Upper lobe of left lung (tissue), 6 donors: ENCODE data around the gene MORN1. TPM values are rescaled to one million over a fixed set of nuclear protein-coding genes. Genes with fewer than 3 reads are reported as not detected.

Source experiments
- ATAC-seq, 2 donors: fragments of 200-7000 bp; cut with Tn5 transposase; one replicate each; pipeline ENCODE4 v1.9.1; 2022; ENCODE audit warnings: mild to moderate bottlenecking in 2 of 2, moderate library complexity in 2 of 2; ENCODE audit not compliant: low FRiP score in 2 of 2
- DNase-seq, 2 donors: peaks; one replicate each; pipeline ENCODE4 v3.0.0-alpha.2; 2019 to 2020
- H3K27ac ChIP-seq, 4 donors: fragments of 200-600 bp; sonication (generic); one replicate each; pipeline ENCODE4 v1.5.1; 2016 to 2019
- H3K27me3 ChIP-seq, 4 donors: fragments of 200-600 bp; sonication (generic); one replicate each; pipeline ENCODE4 v1.5.1; 2017 to 2019
- H3K36me3 ChIP-seq, 4 donors: fragments of 200-600 bp; sonication (generic); one replicate each; pipeline ENCODE4 v1.5.1; 2016 to 2019
- H3K4me1 ChIP-seq, 4 donors: fragments of 200-600 bp; sonication (generic); one replicate each; pipeline ENCODE4 v1.5.1; 2018 to 2019
- H3K4me3 ChIP-seq, 4 donors: fragments of 200-600 bp; sonication (generic); one replicate each; pipeline ENCODE4 v1.5.1; 2017 to 2019; ENCODE audit warnings: mild to moderate bottlenecking in 2 of 4, moderate library complexity in 1 of 4
- H3K9me3 ChIP-seq, 4 donors: fragments of 200-600 bp; sonication (generic); one replicate each; pipeline ENCODE4 v1.5.1; 2018 to 2019
- EP300 ChIP-seq, 4 donors: sonication (generic); formaldehyde crosslinking; IDR thresholded peaks; one replicate each; pipeline ENCODE4 v1.5.1; 2017; ENCODE audit warnings: antibody characterized with exemption in 4 of 4, control low read depth in 2 of 4
- POLR2A ChIP-seq, 4 donors: fragments of 450-650 bp; IDR thresholded peaks; one replicate each; pipeline ENCODE4 v1.5.1; 2016 to 2017; ENCODE audit warnings: antibody characterized with exemption in 4 of 4, mild to moderate bottlenecking in 2 of 4
- POLR2AphosphoS5 ChIP-seq, 2 donors: sonication (generic); formaldehyde crosslinking; IDR thresholded peaks; one replicate each; pipeline ENCODE4 v1.5.1; 2017; ENCODE audit warnings: antibody characterized with exemption in 2 of 2
- WGBS, 2 donors: methylation state at CpG; one replicate each; pipeline ENCODE4 v1.1.5; 2017 to 2018; 5-methylcytosine and 5-hydroxymethylcytosine counted together
- total RNA-seq, 6 donors: library from RNA; depleted of rRNA in 4 of 6; stranded (reverse); fragments of >200 nt in 4 of 6; gene quantifications; one replicate each; pipeline versions ENCODE4 v1.1.0 to v1.2.1, GENCODE V29; 2016 to 2021
- TF ChIP-seq, protein P1 (sequence below), 6 experiments: fragments of 450-650 bp in 4 of 6; fragments of 200-600 bp in 2 of 6; sonication (generic) in 2 of 6; IDR thresholded peaks; one replicate each; pipeline ENCODE4 v1.5.1; 2016 to 2019; ENCODE audit warnings: antibody characterized with exemption in 6 of 6
- donor health status: DM: no; HTN: no; CAD: no; lungs with moderate emphysema.
- donor health status: DM: no; HTN: yes; CAD: no; lungs with severe emphysema.

The MORN1 gene
- total RNA-seq, 6 donors from 2014 or later: 8.5 to 23.4 (median 14.6) TPM

DNA sequence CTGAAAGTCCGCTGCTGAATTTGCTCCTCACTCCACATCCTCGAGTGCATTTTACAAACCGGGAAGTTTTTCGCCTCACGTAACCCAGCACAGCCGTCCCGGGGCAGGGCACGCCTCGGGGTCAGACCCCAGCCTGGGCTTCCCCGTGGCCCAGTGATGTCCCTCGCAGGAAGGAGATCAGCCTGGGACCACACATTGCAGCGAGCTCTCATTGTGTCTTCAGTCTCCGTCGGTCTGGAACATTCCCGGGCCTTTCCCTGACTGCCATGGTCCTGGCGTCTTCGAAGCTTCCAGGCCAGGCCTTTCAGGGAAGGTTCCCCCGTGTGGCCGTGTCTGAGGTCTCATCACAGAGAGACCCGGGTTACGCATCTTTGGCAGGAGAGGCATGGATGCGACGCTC lies 43.5 kb downstream of the MORN1 start:
- Histone ChIP-seq H3K36me3 (no peaks in the 10 kb centered on the region), H3K4me3 (no peak overlapping the region), H3K27ac (no peak overlapping the region), H3K4me1 (no peaks in the 10 kb centered on the region), H3K9me3 (no peaks in the 10 kb centered on the region), H3K27me3 (no peaks in the 10 kb centered on the region)
- TF ChIP-seq POLR2AphosphoS5 (IDR thresholded peaks at IDR 0.05) (no peak), POLR2A (IDR thresholded peaks at IDR 0.05) (no peak)
- TF ChIP-seq, protein P1, sequence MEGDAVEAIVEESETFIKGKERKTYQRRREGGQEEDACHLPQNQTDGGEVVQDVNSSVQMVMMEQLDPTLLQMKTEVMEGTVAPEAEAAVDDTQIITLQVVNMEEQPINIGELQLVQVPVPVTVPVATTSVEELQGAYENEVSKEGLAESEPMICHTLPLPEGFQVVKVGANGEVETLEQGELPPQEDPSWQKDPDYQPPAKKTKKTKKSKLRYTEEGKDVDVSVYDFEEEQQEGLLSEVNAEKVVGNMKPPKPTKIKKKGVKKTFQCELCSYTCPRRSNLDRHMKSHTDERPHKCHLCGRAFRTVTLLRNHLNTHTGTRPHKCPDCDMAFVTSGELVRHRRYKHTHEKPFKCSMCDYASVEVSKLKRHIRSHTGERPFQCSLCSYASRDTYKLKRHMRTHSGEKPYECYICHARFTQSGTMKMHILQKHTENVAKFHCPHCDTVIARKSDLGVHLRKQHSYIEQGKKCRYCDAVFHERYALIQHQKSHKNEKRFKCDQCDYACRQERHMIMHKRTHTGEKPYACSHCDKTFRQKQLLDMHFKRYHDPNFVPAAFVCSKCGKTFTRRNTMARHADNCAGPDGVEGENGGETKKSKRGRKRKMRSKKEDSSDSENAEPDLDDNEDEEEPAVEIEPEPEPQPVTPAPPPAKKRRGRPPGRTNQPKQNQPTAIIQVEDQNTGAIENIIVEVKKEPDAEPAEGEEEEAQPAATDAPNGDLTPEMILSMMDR (IDR thresholded peaks at IDR 0.05): no peak
- ATAC-seq (no peak), DNase-seq (peak in 1 of 2 donors; percentile 59)
- 72 to 80% methylated on average over 8 to 23 of the region's 23 CpGs for WGBS, 2 donors

DNA sequence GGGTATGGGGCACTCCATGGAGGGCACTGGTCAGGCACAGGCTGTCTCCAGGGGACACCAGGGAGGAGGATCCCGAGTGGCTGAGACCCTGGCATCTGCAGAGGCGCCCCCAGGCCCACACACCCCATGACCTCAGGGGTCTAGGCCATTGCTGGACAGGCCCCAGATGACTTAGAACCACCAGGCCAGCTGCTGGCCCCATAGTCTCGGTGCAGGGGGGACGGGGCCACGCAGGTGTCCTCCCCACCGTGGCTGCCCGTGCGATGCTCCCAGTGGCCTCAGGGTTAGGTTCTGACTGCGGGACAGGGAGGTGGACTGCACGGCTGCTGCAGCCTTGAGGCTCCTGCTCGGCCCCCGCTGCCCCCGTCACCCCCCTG lies 44.0 kb downstream of the MORN1 start:
- H3K4me1 ChIP-seq: no peaks in the 10 kb centered on the region
- ATAC-seq: no peak
- no peak overlapping the region for H3K27ac ChIP-seq
- DNase-seq: peak in 1 of 2 donors; percentile 58
- no peak overlapping the region for H3K4me3 ChIP-seq
- no peaks in the 10 kb centered on the region for H3K27me3 ChIP-seq
- TF ChIP-seq EP300 (IDR thresholded peaks at IDR 0.05) (no peak), POLR2A (IDR thresholded peaks at IDR 0.05) (no peak), POLR2AphosphoS5 (IDR thresholded peaks at IDR 0.05) (no peak)
- TF ChIP-seq, protein P1 (IDR thresholded peaks at IDR 0.05): no peak
- 60 to 83% methylated on average over 1 to 12 of the region's 13 CpGs for WGBS, 2 donors
- H3K36me3 ChIP-seq: no peaks in the 10 kb centered on the region
- H3K9me3 ChIP-seq: no peaks in the 10 kb centered on the region

DNA sequence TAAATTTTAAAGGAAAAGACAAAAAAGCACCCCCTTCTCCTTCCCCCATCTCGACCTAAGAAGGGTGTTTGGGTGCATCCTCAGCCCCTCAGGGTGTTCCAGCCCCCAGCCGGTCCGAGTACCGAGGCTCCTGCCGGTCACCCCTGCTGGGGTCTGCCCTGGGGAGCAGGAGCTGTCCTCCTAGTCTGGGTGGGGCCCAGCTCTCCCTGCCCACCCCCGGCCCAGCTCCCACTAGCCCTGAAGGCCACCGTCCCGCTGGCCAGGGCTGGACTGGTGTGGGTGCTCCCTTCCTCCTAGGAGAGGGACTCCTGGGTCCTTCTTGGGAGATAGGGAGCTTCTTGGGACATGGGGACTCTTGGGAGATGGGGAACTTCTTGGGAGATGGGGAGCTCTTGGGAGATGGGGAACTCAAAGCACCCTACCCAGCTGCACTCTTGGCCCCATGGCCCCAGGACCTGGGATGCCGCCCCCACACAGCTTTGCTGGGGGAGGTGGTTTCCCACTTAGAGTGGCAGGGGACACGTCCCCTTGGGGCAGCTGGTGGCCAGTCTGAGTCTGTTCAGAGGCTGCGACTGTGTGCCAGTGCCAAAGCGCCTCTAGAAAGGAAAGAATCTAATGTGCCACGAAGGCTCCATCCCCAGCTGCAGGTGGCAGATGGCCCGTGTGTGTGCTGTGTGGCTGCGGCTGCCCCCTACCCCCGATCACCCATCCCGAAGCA lies 44.5 kb downstream of the MORN1 start:
- no peak overlapping the region for H3K4me3 ChIP-seq
- no peaks in the 10 kb centered on the region for H3K27me3 ChIP-seq
- DNase-seq (peak in 1 of 2 donors; percentile 59), ATAC-seq (no peak)
- no peaks in the 10 kb centered on the region for H3K4me1 ChIP-seq
- no peaks in the 10 kb centered on the region for H3K36me3 ChIP-seq
- TF ChIP-seq POLR2AphosphoS5 (IDR thresholded peaks at IDR 0.05) (no peak), EP300 (IDR thresholded peaks at IDR 0.05) (no peak), POLR2A (IDR thresholded peaks at IDR 0.05) (no peak)
- TF ChIP-seq, protein P1 (IDR thresholded peaks at IDR 0.05): no peak
- H3K9me3 ChIP-seq: no peaks in the 10 kb centered on the region
- 72 to 79% methylated on average over 6 to 13 of the region's 17 CpGs for WGBS, 2 donors
- H3K27ac ChIP-seq: no peak overlapping the region

DNA sequence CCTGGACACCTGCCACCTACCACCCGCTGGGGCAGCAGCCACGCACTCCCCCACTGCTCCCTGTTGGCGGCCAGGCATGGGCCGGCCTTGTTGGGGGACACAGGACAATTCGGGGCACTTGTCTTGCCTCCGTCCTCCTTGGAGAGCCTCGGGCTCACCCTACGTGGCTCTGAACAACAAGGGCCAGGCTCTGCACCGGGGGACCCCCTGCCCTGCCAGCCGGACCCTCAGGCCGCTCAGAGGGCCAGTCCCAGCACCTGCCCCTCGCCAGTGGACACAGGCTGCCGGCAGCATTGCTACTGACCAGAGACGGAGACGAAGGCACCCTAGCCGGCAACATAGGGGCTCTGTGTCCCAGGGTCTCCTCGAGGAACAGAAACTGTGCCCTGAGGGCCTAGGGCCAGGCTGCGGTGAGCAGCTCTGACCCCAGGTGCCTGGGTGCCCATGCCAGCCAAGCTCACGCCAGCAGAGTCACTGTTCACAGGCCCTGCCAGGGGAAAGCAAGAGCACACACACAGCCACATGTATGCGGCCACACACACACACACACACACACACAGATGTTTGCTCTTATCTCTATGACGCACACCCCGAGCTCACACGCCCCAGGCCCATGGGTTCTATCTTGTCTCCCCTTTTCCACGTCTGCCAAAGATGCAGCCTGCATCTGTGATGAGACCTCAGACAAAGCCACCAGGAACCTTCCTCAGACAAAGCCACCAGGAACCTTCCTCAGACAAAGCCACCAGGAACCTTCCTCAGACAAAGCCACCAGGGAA lies 45.9 kb downstream of the MORN1 start:
- ATAC-seq (no peak), DNase-seq (peak in 1 of 2 donors; percentile 67)
- 88% methylated on average over 6 to 24 of the region's 24 CpGs for WGBS, 2 donors
- Histone ChIP-seq H3K27ac (no peak overlapping the region), H3K36me3 (no peaks in the 10 kb centered on the region), H3K9me3 (no peaks in the 10 kb centered on the region), H3K4me1 (no peaks in the 10 kb centered on the region), H3K4me3 (no peak overlapping the region), H3K27me3 (no peaks in the 10 kb centered on the region)
- TF ChIP-seq POLR2AphosphoS5 (IDR thresholded peaks at IDR 0.05) (no peak), EP300 (IDR thresholded peaks at IDR 0.05) (no peak), POLR2A (IDR thresholded peaks at IDR 0.05) (no peak)
- TF ChIP-seq, protein P1 (IDR thresholded peaks at IDR 0.05): no peak
